K562 (cell line): ENCODE measurements around the gene PRMT5. TPM values are rescaled to one million over a fixed set of nuclear protein-coding genes. Genes with fewer than 3 reads are reported as not detected.

ENCODE experiments used
- ATAC-seq: fragments of 200-7000 bp; cut with Tn5 transposase; 3 replicates; pipeline ENCODE4 v1.9.1; 2020; ENCODE audit warnings: moderate library complexity
- BruUV-seq: library from RNA; stranded (reverse); fragments of 400-500 nt; replicated peaks from 2 replicates; lab custom pipeline; 2021; lab: Mats Ljungman, UMichigan
- CTCF ChIA-PET: fragments of 300-600 bp; formaldehyde crosslinking; extraction: SDS; loops from one replicate; lab custom pipeline; 2021; ENCODE audit warnings: low intra/inter-chr PET ratio; lab: Yijun Ruan, JAX
- POLR2A ChIA-PET: fragments of 300-600, 350-650 bp; sonication (Branson Sonifier 250); formaldehyde crosslinking; extraction: SDS; loops from one replicate; lab custom pipeline; 2021; ENCODE audit warnings: antibody characterized with exemption, inconsistent platforms; lab: Yijun Ruan, JAX
- DNase-seq, 4 experiments: peaks; one replicate each; pipeline versions ENCODE4 v3.0.0 to v3.0.0-alpha.2; 2011 to 2018; ENCODE audit warnings: low spot score in 3 of 4, mixed read lengths in 3 of 4; ENCODE audit errors: extremely low read depth in 1 of 4
- FAIRE-seq: peaks from 2 replicates; lab custom pipeline; 2011; peaks lifted over from hg19 to GRCh38; lab: Jason Lieb, UNC
- H2AFZ ChIP-seq: 2 replicates; pipeline ENCODE4 v1.6.0; 2011; ENCODE audit warnings: low read depth, low read length, control low read depth, inconsistent platforms
- H3K27ac ChIP-seq: fragments of 200-600 bp; 3 replicates; pipeline ENCODE4 v1.8.0; 2011; ENCODE audit warnings: low read depth, mild to moderate bottlenecking, control low read depth, inconsistent platforms, low read length, moderate library complexity, mixed read lengths; ENCODE audit errors: extremely low read depth
- H3K27me3 ChIP-seq, 2 experiments: fragments of 300-600 bp in 1 of 2; 2 replicates in 1 of 2; 3 replicates in 1 of 2; pipeline versions ENCODE4 v1.6.0 to v1.8.0; 2011; ENCODE audit warnings: inconsistent platforms in 2 of 2, low read length in 2 of 2, mild to moderate bottlenecking in 1 of 2, mixed read lengths in 1 of 2, moderate library complexity in 1 of 2; ENCODE audit not compliant: control insufficient read depth in 2 of 2, insufficient read depth in 2 of 2
- H3K36me3 ChIP-seq: fragments of 300-600 bp; 3 replicates; pipeline ENCODE4 v1.8.0; 2011; ENCODE audit warnings: mild to moderate bottlenecking, low read length, inconsistent platforms; ENCODE audit not compliant: control insufficient read depth, insufficient read depth
- H3K4me1 ChIP-seq, 2 experiments: fragments of 200-600 bp in 1 of 2; replicated peaks in 1 of 2; 2 replicates in 1 of 2; 3 replicates in 1 of 2; pipeline versions ENCODE4 v1.5.1 to v1.8.0; 2011; ENCODE audit warnings: inconsistent platforms in 2 of 2, low read length in 2 of 2, mild to moderate bottlenecking in 1 of 2, mixed read lengths in 1 of 2, moderate library complexity in 1 of 2; ENCODE audit not compliant: control insufficient read depth in 2 of 2, insufficient read depth in 2 of 2
- H3K4me2 ChIP-seq: 2 replicates; pipeline ENCODE4 v1.6.1; 2011; ENCODE audit warnings: low read length, control low read depth, inconsistent platforms, mixed read lengths; ENCODE audit not compliant: insufficient read depth
- H3K4me3 ChIP-seq: fragments of 200-600 bp; sonication (generic), shearing (Covaris generic); 2 replicates; pipeline ENCODE4 v1.5.1; 2016; ENCODE audit warnings: control low read depth, inconsistent platforms
- H3K79me2 ChIP-seq: fragments of 200-600 bp; 3 replicates; pipeline ENCODE4 v1.8.0; 2011; ENCODE audit warnings: low read length, inconsistent platforms; ENCODE audit not compliant: control insufficient read depth, insufficient read depth
- H3K9ac ChIP-seq, 2 experiments: 2 replicates each; pipeline versions ENCODE4 v1.6.0 to v1.6.1; 2011; ENCODE audit warnings: low read depth in 2 of 2, low read length in 2 of 2, control low read depth in 1 of 2, inconsistent platforms in 1 of 2, mild to moderate bottlenecking in 1 of 2, mixed read lengths in 1 of 2; ENCODE audit not compliant: insufficient read depth in 1 of 2
- H3K9me1 ChIP-seq: one replicate; pipeline ENCODE4 v1.6.0; 2011; ENCODE audit warnings: inconsistent platforms, mild to moderate bottlenecking, low read length, moderate library complexity; ENCODE audit not compliant: control insufficient read depth, insufficient read depth
- H3K9me3 ChIP-seq: replicated peaks from 2 replicates; pipeline ENCODE4 v1.5.1; 2011; ENCODE audit warnings: low read depth, low read length, inconsistent platforms; ENCODE audit not compliant: control insufficient read depth, insufficient read depth
- H4K20me1 ChIP-seq: replicated peaks from 2 replicates; pipeline ENCODE4 v1.6.1; 2011; ENCODE audit warnings: low read length, inconsistent platforms, mixed read lengths; ENCODE audit not compliant: control insufficient read depth, insufficient read depth
- GATAD2A ChIP-seq: fragments of 450-650 bp; IDR thresholded peaks from 2 replicates; pipeline ENCODE4 v1.6.1; 2017
- KLF1 ChIP-seq: fragments of 450-650 bp; IDR thresholded peaks from 2 replicates; pipeline ENCODE4 v1.6.1; 2016; ENCODE audit warnings: missing genetic modification characterization, missing compliant biosample characterization
- MAFF ChIP-seq: IDR thresholded peaks from 2 replicates; pipeline ENCODE4 v1.6.1; 2012; ENCODE audit warnings: low read length, improper control_type of control experiment
- MEIS2 ChIP-seq: fragments of 450-650 bp; IDR thresholded peaks from 2 replicates; pipeline ENCODE4 v1.6.1; 2014; ENCODE audit warnings: mild to moderate bottlenecking; ENCODE audit not compliant: partially characterized antibody
- MIER1 ChIP-seq: fragments of 450-650 bp; IDR thresholded peaks from 2 replicates; pipeline ENCODE4 v1.6.1; 2016; ENCODE audit warnings: antibody characterized with exemption, mild to moderate bottlenecking, low read depth
- PHF21A ChIP-seq: fragments of 450-650 bp; IDR thresholded peaks from 2 replicates; pipeline ENCODE4 v1.6.1; 2017; ENCODE audit warnings: low read depth, borderline replicate concordance
- POLR2A ChIP-seq: fragments of 450-650 bp; conservative IDR thresholded peaks from 2 replicates; pipeline ENCODE4 v1.6.1; 2016
- ZFX ChIP-seq: sonication (generic); formaldehyde crosslinking; IDR thresholded peaks from 2 replicates; pipeline ENCODE4 v1.8.0; 2022; ENCODE audit warnings: mild to moderate bottlenecking, missing genetic modification reagents, moderate library complexity
- ZNF224 ChIP-seq: sonication (generic); formaldehyde crosslinking; IDR thresholded peaks from 2 replicates; pipeline ENCODE4 v1.8.0; 2022; ENCODE audit warnings: mild to moderate bottlenecking, missing genetic modification reagents
- ZNF347 ChIP-seq: fragments of 450-650 bp; formaldehyde crosslinking; IDR thresholded peaks from 2 replicates; pipeline ENCODE4 v1.4.0; 2020; ENCODE audit warnings: low read depth, mild to moderate bottlenecking, moderate library complexity
- WGBS: fragments of 100-300 bp; shearing (Covaris generic); methylation state at CpG from one replicate; pipeline ENCODE4 v1.1.6; 2016; ENCODE audit warnings: low coverage, mixed read lengths; ENCODE audit not compliant: insufficient coverage; ENCODE audit errors: missing lambda C conversion rate; 5-methylcytosine and 5-hydroxymethylcytosine counted together
- in situ Hi-C: fragments of 300-500 bp; cut with MboI; formaldehyde crosslinking; loops from 4 replicates; pipeline ENCODE4 v1.15.0; 2018; ENCODE audit warnings: inconsistent platforms, mixed read lengths
- intact Hi-C: fragments of 100-400 bp; cut with micrococcal nuclease; formaldehyde crosslinking; loops from 2 replicates; pipeline ENCODE4 v1.14.2; 2022
- polyA plus RNA-seq, 8 experiments: library from polyadenylated mRNA; depleted of rRNA in 4 of 8; stranded (reverse) in 5 of 8; unstranded in 3 of 8; fragments of >200 nt; fragmentation: Nextera tagmentation in 2 of 8; fragmentation: Illumina TruSeq in 1 of 8; extraction: Ambion mirVana in 2 of 8; extraction: Trizol in 1 of 8; gene quantifications; 2 replicates each; pipeline versions ENCODE4 v1.2.1 to v1.2.3, GENCODE V29; 2011 to 2014; ENCODE audit warnings: inconsistent platforms in 1 of 8, missing spikeins in 1 of 8
- total RNA-seq, 7 experiments: library from RNA; depleted of rRNA in 6 of 7; stranded (reverse); fragments of >200 nt in 6 of 7; fragmentation: Illumina TruSeq in 2 of 7; extraction: Trizol in 2 of 7; gene quantifications; 2 replicates each; pipeline versions ENCODE4 v1.2.1 to v1.2.3, GENCODE V29; 2011 to 2021; ENCODE audit warnings: low replicate concordance in 1 of 7

The PRMT5 gene
- total and polyA plus RNA-seq, 9 of the 15 experiments (the other 6 are each of a cell fraction or from before 2014, with no cell fraction given), result 114 to 552 (median 222) TPM

- TF ChIP-seq ZNF224 (CRISPR knock-in tag) (no peak), MIER1 (no peak), GATAD2A (no peak), ZNF347 (CRISPR knock-in tag) (no peak), POLR2A (no peak), KLF1 (no peak), MAFF (no peak), ZFX (CRISPR knock-in tag) (no peak), MEIS2 (no peak), PHF21A (no peak)
- no peak overlapping the region for H3K9ac ChIP-seq
- in situ Hi-C loops (no loop called here), intact Hi-C loops (no loop called here)
- no TSS peak for BruUV-seq
- H4K20me1 ChIP-seq, result no peaks in the 10 kb centered on the region
- H3K4me3 ChIP-seq, result no peak overlapping the region
- no peak overlapping the region for H3K4me2 ChIP-seq
- H3K4me1 ChIP-seq, result peaks cover 5 to 30% of the 10 kb centered on the region in 2 experiments; a peak in 2 of 5 replicates
- H2AFZ ChIP-seq, result no peak overlapping the region
- FAIRE-seq, result no peak
- H3K9me3 ChIP-seq, result no peaks in the 10 kb centered on the region
- 95% methylated on average over 7 of the region's 7 CpGs for WGBS
- no peaks in the 10 kb centered on the region for H3K27me3 ChIP-seq
- H3K79me2 ChIP-seq, result no peaks in the 10 kb centered on the region
- CTCF ChIA-PET, result interaction anchor here (1.2 kb wide), 1 partner anchor 344 kb away, joined by 3 read pairs; no protein-coding TSS in a partner anchor
- no peak overlapping the region for H3K27ac ChIP-seq
- H3K36me3 ChIP-seq, result peaks cover 74% of the 10 kb centered on the region
- ATAC-seq, result no peak
- H3K9me1 ChIP-seq, result no peaks in the 10 kb centered on the region
- POLR2A ChIA-PET, result interaction anchor here (0.6 to 2.9 kb wide), 9 partner anchors 10 to 1032 kb away, joined by 3 to 10 read pairs (median 3); partner anchors contain the start of genes OXA1L and RBM23
- DNase-seq, result no peak
Observed at GRCh38 chr14:22901799-22902198, 27.4 kb downstream of the PRMT5 start.
